SJCRH30 (cell line): ENCODE measurements around the gene ARL3. TPM values are rescaled to one million over a fixed set of nuclear protein-coding genes. Genes with fewer than 3 reads are reported as not detected.

Experiments used
- DNase-seq, 2 experiments: peaks; one replicate each; pipeline ENCODE4 v3.0.0-alpha.2; 2015 to 2020
- H3K27ac ChIP-seq: fragments of 250-450 bp; sonication (Bioruptor Pico); 2 replicates; pipeline ENCODE4 v1.5.1; 2020; ENCODE audit warnings: mild to moderate bottlenecking, moderate library complexity
- H3K27me3 ChIP-seq: fragments of 250-450 bp; sonication (Bioruptor Pico); 2 replicates; pipeline ENCODE4 v1.5.1; 2020; ENCODE audit warnings: mild to moderate bottlenecking, moderate library complexity
- H3K36me3 ChIP-seq: fragments of 250-450 bp; sonication (Bioruptor Pico); 2 replicates; pipeline ENCODE4 v1.5.1; 2020; ENCODE audit warnings: mild to moderate bottlenecking, moderate library complexity
- H3K4me1 ChIP-seq: fragments of 250-450 bp; sonication (Bioruptor Pico); 2 replicates; pipeline ENCODE4 v1.5.1; 2020; ENCODE audit warnings: mild to moderate bottlenecking, moderate library complexity
- H3K4me3 ChIP-seq: fragments of 250-450 bp; sonication (Bioruptor Pico); 2 replicates; pipeline ENCODE4 v1.5.1; 2020; ENCODE audit warnings: mild to moderate bottlenecking, moderate library complexity
- H3K9me3 ChIP-seq: fragments of 250-450 bp; sonication (Bioruptor Pico); replicated peaks from 2 replicates; pipeline ENCODE4 v1.5.1; 2020; ENCODE audit warnings: mild to moderate bottlenecking, moderate library complexity
- total RNA-seq: library from RNA; depleted of rRNA; stranded (reverse); fragments of >200 nt; shearing (Covaris generic); gene quantifications from 2 replicates; pipeline ENCODE4 v1.2.3, GENCODE V29; 2014

The ARL3 gene
- total RNA-seq, 1 experiment from 2014 or later = 17.6 TPM

DNA sequence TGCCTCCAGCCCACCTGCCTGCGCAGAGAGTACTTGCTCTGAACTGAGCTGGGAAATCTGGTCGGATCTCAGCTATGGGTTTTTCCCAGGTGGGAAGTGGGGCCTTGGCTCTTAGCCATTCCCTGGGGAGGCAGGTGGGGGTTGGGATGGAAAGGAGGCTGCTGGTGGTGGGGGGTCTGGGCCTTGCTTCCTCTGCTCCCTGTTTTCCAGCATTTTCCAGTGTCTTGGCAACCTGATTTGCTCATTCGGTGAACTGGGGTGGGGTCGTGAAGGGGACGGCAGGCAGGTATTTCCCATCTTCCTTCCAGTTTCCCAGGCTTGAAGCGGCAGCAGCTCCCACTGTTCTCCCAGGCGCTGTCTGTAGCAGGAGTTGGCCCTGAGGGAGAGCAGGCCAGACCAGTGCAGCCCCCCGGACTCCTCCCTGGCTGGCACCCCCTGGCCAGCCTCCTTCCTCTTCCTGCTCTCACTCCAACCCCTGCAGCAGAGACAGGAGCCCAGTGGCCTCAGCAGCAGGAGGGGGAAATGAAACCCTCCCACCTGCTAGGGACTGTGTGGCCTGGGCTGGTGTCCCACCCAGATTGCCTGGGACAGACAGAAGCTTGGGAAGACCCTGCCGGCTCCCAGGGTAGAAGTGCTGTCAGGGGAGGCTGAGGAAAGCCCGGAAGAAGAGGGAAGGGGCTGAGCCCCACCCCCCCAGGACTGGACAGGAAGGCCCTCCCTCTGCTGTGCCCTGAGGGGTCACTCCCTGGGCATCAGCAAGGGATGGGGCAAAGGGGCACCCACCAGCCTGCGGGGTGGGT lies 63.3 kb downstream of the ARL3 start:
- no peak overlapping the region for H3K27ac ChIP-seq
- H3K4me3 ChIP-seq = no peak overlapping the region
- H3K27me3 ChIP-seq = no peaks in the 10 kb centered on the region
- DNase-seq = no peak
- H3K9me3 ChIP-seq = no peaks in the 10 kb centered on the region
- H3K36me3 ChIP-seq = peaks cover 47% of the 10 kb centered on the region
- H3K4me1 ChIP-seq = peaks cover 30% of the 10 kb centered on the region

DNA sequence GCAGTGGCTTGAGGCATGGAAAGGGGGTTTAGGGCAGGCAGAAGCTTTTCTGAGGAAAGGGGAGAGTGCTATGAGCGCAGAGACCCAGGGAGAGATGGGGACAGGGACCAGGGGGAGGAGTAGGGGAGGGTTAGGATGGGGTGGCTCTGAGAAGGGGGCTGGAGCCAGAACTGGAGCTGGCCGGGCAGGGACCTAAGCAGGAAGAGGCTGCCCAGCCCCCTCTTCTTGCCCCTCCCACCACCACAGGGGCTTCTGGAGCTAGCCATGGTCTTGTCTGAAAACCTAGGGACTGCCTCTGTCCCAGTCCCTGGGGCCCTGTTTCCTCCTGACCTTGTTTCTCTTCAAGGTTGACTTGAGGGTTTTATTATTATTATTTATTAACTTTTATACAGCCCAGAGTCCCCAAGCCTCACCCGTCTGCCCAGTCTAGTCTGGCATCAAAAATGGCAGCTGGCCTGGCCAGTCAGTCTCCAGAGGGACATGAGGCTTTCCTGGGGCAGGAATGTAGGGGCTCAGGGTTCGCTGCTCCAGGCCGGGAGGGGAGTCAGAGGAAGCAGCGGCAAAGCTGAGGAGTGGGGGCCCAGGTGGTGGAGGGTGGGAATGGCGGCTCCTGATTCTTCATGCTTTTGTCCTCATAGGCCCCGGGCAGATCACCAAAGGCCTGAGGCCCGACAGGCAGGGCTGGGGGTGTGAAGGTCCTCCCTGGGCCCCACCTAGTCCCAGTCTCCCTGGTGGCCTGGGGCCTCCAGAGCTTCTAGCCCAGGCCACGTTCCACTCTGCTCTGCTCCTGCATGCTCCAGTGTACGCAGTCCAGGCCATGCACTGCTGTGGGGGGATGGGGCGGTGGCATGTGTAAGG lies 64.2 kb downstream of the ARL3 start:
- peaks cover 39% of the 10 kb centered on the region for H3K36me3 ChIP-seq
- no peaks in the 10 kb centered on the region for H3K9me3 ChIP-seq
- no peak overlapping the region for H3K4me3 ChIP-seq
- H3K27me3 ChIP-seq = no peaks in the 10 kb centered on the region
- peaks cover 30% of the 10 kb centered on the region for H3K4me1 ChIP-seq
- H3K27ac ChIP-seq = no peak overlapping the region
- no peak for DNase-seq

GRCh38 chr10:102648889-102649796 lies 65.1 kb downstream of the ARL3 start:
- no peak for DNase-seq
- no peaks in the 10 kb centered on the region for H3K27me3 ChIP-seq
- no peaks in the 10 kb centered on the region for H3K9me3 ChIP-seq
- no peak overlapping the region for H3K27ac ChIP-seq
- no peak overlapping the region for H3K4me3 ChIP-seq
- H3K36me3 ChIP-seq = peaks cover 30% of the 10 kb centered on the region
- peaks cover 30% of the 10 kb centered on the region for H3K4me1 ChIP-seq

GRCh38 chr10:102648269-102648888 lies 65.8 kb downstream of the ARL3 start:
- Histone ChIP-seq H3K27ac (no peak overlapping the region), H3K27me3 (no peaks in the 10 kb centered on the region), H3K36me3 (peaks cover 24% of the 10 kb centered on the region), H3K9me3 (no peaks in the 10 kb centered on the region), H3K4me1 (peaks cover 30% of the 10 kb centered on the region), H3K4me3 (no peak overlapping the region)
- DNase-seq = no peak

GRCh38 chr10:102647443-102648268 lies 66.5 kb downstream of the ARL3 start:
- no peak for DNase-seq
- Histone ChIP-seq H3K4me1 (peaks cover 30% of the 10 kb centered on the region), H3K27ac (no peak overlapping the region), H3K36me3 (peaks cover 18% of the 10 kb centered on the region), H3K4me3 (no peak overlapping the region), H3K9me3 (no peaks in the 10 kb centered on the region), H3K27me3 (no peaks in the 10 kb centered on the region)

DNA sequence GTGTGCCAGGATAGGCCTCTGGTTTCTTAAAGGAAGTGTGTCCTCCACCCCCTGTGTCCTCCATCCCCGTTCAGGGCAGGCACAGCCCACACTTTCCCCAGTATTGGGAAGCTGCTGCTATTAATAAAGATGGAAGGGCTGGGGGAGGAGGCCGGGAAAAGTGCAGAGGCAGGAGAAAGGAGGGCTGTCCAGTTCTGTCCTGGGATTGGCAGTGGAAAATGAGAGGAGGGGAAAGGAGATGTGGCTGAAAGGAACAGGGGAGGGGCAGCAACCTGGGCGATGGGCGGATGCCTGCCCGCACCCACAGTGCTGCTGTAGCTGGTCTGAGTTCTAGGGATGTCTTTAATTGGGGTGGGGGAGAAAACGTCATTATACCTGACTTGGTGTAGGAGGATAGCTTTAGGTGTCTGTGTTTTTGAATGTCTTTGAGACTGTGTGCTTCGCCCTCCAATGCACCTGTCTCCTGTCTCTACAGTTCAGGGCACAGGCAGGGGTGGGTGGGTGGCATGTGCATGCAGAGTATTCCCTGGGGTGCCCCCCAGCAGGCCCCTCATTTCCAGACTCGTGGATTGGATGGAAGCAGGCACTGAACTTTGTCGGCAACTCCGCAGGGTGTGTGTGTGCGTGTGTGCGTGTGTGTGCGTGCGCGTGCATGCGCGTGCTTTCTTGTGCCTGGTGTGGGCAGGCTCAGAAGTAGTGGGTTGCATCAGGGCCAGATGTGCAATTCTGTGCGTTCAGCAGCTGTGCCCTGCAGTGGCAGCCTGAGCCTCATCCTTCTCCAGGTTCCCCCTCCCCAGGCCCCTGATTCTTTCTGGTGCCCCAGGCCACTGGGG lies 67.4 kb downstream of the ARL3 start:
- Histone ChIP-seq H3K27me3 (no peaks in the 10 kb centered on the region), H3K9me3 (no peaks in the 10 kb centered on the region), H3K4me1 (peaks cover 30% of the 10 kb centered on the region), H3K27ac (peak overlapping the region; percentile 79), H3K36me3 (peaks cover 10% of the 10 kb centered on the region), H3K4me3 (peak overlapping the region; percentile 86)
- DNase-seq = peak; percentile 53 to 69

- no peaks in the 10 kb centered on the region for H3K9me3 ChIP-seq
- H3K4me1 ChIP-seq = peaks cover 30% of the 10 kb centered on the region
- peaks cover 3% of the 10 kb centered on the region; the same call in 1 of the 2 replicates for H3K36me3 ChIP-seq
- peak overlapping the region; percentile 79 for H3K27ac ChIP-seq
- peak overlapping the region; percentile 86 for H3K4me3 ChIP-seq
- no peaks in the 10 kb centered on the region for H3K27me3 ChIP-seq
- DNase-seq = peak; percentile 92 to 94
These were observed 68.2 kb downstream of the ARL3 start for GRCh38 chr10:102645741-102646609.

DNA sequence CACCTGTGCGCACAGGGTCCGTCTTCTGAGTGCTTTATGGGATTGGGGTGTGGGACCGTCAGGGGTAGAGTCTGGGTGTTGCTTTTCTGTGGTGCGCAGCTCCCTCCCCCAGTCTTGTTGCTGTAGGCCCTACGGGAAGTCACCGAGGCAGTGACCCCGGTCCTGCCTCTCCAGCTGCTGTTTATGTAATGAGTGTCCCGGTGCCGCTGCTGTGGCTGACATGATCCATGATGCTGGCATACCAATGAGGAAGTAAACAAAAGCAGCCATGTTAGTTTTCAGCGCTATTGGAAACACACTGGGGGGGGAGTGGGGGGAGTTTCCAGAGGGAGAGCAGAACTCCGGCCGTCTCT lies 68.8 kb downstream of the ARL3 start:
- Histone ChIP-seq H3K27me3 (no peaks in the 10 kb centered on the region), H3K27ac (peak overlapping the region; percentile 79), H3K9me3 (no peaks in the 10 kb centered on the region), H3K4me1 (peaks cover 29% of the 10 kb centered on the region), H3K4me3 (peak overlapping the region; percentile 86), H3K36me3 (0 out of 2 replicates have a peak, but pooled peaks cover 2% of the 10 kb centered on the region)
- peak; percentile 67 to 81 for DNase-seq

DNA sequence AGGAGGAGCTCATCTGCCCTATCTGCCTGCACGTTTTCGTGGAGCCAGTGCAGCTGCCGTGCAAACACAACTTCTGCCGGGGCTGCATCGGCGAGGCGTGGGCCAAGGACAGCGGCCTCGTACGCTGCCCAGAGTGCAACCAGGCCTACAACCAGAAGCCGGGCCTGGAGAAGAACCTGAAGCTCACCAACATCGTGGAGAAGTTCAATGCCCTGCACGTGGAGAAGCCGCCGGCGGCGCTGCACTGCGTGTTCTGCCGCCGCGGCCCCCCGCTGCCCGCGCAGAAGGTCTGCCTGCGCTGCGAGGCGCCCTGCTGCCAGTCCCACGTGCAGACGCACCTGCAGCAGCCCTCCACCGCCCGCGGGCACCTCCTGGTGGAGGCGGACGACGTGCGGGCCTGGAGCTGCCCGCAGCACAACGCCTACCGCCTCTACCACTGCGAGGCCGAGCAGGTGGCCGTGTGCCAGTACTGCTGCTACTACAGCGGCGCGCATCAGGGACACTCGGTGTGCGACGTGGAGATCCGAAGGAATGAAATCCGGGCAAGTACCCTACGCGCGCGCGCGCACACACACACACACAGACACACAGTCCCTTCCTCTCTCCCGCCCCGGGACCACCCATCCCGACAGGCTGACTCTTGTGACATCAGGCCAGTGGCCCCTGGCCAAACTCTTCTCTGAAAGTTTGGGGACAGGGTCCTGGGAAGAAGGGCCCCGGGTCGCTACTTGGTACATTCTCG lies 69.4 kb downstream of the ARL3 start:
- no peaks in the 10 kb centered on the region for H3K27me3 ChIP-seq
- H3K4me3 ChIP-seq = peak overlapping the region; percentile 86
- peak; percentile 82 to 84 for DNase-seq
- H3K27ac ChIP-seq = peak overlapping the region; percentile 79
- H3K9me3 ChIP-seq = no peaks in the 10 kb centered on the region
- peaks cover 26% of the 10 kb centered on the region for H3K4me1 ChIP-seq
- H3K36me3 ChIP-seq = 0 out of 2 replicates have a peak, but pooled peaks cover 2% of the 10 kb centered on the region

DNA sequence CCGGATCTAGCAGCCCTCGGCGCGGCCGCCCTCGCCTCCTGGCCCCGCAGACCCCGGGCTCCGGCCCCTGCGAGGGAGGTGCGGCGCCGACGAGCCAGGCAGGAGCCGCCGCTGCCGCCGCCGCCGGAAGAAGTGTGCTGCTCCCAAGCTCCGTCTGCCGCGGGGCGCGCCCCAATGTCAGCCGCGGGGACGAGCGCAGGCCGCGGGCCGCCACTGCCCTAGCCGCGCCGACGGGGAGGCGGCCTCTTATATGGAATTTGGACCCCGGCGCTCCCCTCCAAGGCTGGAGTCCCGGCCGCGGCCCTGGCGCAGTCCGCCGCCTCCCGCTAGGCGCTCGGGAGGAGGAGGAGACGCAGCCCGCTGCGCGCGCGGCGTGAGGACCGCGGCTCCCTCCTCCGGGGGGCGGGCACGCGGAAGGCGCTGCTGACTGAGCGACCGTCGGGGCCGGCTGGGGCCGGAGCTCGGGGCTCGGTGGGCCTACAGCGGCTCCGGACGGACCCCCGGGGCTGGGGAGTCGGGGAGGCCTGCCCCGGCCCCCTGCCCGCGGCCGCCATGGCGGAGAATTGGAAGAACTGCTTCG lies 70.0 kb downstream of the ARL3 start, which contains the start of gene TRIM8:
Gene TRIM8, plus strand, starts transcription at position 414 of the 580 bp plus-strand sequence. Its CDS starts 139 bp downstream, at position 553.
- H3K4me3 ChIP-seq = peak within 1 kb of the TSS; percentile 86
- no peaks in the 10 kb centered on the region for H3K27me3 ChIP-seq
- H3K9me3 ChIP-seq = no peaks in the 10 kb centered on the region
- H3K27ac ChIP-seq = peak within 1 kb of the TSS; percentile 79
- DNase-seq = peak; percentile 58 to 67
- H3K4me1 ChIP-seq = peaks cover 21% of the 10 kb centered on the region
- 0 out of 2 replicates have a peak, but pooled peaks cover 2% of the 10 kb centered on the region for H3K36me3 ChIP-seq
